NCI-H2081 (cell line): ENCODE results near the gene OR2M5.
A peak's percentile ranks its signal among the peaks of the same experiment; 100 is the strongest.

Experiments used
- DNase-seq, 2 experiments: peaks; one replicate each; lab custom pipeline; 2025; lab: John Stamatoyannopoulos, UW

Gene OR2M5, protein sequence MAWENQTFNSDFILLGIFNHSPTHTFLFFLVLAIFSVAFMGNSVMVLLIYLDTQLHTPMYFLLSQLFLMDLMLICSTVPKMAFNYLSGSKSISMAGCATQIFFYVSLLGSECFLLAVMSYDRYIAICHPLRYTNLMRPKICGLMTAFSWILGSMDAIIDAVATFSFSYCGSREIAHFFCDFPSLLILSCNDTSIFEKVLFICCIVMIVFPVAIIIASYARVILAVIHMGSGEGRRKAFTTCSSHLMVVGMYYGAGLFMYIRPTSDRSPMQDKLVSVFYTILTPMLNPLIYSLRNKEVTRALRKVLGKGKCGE

DNA sequence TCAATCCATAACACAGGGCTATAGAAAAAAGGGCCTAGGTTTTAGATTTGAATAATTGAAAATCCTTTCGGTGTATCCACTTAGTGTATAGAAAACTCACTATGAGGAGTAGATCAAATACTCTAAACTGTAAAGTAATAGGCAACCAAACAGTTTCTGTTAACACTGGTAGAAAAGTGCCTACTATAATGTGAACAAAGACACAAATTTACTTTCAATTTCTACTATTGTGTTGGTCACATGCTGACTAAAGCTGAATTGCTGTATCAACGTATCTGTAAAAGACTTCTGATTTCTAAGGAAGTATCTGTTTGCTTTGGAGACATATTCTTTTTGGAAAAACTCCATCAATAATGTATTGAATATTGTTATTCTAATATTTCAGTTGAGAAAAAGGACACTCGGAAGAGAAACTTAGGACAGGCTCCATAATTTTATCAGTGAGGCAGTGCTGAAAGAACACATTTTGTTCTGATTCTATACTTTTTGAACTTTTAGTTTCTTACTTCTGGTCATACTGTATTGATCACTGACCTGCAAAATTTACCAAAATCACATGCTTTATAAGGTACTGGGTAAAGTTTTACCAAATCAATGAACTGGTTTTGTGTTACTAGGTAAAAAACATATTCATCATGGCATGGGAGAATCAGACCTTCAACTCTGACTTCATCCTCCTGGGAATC is at the start of gene OR2M5:
TSS of gene OR2M5 (plus strand) at position 636 of the 686 bp plus-strand sequence. CDS start at position 636, 0 bp downstream.
- DNase-seq, result peak in 1 of 2 experiments; percentile 28

DNA sequence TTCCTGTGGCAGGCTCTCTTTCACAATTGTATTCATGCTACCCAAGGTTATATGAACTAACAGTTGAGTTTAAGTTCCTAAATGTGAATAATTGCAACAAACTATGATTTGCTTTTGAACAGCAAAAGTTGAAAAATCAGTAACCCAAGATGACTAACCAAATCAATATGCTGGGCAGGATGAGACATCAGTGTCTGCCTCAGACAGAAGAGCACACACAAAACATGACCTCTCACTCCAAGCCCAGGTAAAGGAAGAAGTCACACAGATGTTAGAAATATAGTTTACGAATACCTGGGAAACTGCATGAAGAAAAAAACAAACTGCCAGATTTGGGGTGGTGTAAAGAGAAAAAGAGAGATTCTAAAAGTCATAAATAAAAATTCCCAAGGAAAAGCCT is 46.4 kb upstream of the OR2M5 start:
- DNase-seq, result no peak

DNA sequence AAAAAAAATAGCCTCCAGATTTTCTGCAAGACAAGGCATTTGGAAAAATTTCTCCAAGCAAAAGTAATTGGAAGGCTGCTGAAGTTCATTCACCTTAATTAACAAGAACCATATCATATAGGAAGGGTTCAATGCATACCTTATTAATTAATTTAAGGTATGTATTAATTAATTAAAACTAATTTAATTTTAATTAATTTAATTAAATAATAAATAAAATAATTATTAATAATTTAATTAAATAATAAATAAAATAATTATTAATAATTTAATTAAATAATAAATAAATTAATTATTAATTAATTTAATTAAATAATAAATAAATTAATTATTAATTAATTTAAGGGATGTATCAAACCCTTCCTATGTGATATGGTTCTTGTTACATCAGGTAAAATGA is 42.1 kb upstream of the OR2M5 start:
- no peak for DNase-seq

DNA sequence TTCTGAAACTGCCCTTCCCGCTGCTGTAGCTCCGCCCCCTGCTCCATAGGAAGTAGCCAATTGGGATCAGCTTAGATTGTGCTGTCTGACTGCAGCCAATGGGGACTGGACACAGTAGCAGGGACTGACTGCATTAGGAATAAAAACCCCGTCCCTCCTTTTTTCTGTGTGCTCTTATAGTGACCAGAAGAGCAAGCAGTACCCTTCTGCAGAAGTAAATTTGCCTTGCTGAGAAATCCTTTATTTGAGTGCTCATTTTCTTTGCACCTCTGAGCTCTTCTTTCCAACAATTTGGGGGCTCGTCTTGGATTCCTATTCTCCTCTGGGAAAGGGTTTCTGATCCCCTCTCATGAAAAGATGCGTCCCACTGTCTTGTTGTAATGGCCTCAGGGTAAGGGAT is 33.8 kb upstream of the OR2M5 start:
- peak in 1 of 2 experiments; percentile 1 for DNase-seq

DNA sequence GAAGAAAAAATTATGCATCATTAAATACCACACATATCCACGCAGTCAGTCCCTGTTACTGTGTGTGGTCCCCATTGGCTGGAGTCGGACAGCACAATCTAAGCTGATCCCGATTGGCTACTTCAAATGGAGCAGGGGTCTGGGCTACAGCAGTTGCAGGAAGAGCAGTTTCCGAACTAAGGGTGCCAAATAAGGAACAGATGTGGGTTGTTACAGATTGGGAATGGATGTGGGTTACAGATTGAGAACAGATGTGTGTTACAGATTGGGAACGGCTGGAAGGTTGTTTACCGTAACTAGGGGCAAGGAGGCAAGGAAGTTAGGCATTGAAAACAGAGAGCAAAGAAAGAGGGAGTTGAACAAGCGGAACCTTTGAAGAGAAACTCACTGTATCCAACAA is 30.1 kb upstream of the OR2M5 start:
- no peak for DNase-seq

DNA sequence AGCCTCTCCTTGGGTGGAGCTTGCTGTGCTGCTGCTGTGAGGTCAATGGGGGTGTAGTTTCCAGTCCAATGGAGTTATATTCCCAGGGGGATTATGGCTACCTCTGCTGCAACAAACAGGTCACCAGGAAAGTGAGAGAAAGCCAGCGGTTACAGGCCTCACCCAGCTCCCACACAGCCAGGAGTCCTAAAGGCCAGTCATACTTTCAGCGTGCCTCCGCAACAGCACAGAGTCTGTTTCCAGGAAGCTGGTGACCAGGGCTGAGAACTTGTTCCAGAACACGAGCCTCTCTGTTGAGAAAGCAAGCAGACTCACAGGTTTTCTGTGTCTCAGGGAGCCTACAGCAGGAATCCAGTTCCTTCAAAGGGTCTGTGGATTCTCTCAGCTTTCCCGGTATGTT is 17.3 kb upstream of the OR2M5 start:
- DNase-seq, result no peak

DNA sequence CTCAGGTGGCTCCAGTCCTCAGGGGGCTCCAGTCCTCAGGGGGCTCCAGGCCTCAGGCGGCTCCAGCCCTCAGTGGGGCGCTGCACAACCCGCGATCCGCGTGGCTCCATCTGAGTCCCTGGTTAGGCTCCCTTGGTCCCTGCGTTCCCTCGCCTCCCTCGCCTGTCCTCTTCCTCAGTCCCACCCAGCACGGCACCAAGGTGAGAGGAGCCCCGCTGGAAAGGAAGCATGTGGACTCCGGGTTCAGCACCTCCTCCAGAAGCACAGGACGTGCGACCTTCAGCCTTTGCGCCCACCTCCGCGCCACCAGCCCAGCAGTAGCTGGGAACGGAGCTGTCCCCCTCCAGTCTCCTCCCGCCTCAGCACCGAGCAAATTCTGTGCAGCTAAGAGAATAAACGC is 8.1 kb upstream of the OR2M5 start:
- DNase-seq, result no peak

DNA sequence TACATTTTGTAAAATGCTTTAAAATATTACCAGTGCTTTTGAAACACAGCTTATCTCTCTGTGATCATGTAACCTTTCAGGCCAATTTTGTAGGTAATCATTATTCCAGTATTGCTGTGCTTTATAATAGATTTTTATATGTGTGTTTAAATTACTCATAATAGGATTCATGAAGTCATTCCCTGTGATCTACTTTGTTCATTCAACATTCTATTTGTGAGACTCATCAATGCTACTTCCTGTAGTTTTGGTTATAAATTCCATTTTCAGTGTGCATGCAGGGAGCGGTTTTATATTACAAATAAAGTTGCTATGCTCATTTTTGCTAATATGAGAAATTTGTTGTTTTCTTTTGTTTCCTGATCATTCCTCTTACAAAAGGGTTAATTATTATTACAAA is 4.1 kb upstream of the OR2M5 start:
- DNase-seq, result no peak

DNA sequence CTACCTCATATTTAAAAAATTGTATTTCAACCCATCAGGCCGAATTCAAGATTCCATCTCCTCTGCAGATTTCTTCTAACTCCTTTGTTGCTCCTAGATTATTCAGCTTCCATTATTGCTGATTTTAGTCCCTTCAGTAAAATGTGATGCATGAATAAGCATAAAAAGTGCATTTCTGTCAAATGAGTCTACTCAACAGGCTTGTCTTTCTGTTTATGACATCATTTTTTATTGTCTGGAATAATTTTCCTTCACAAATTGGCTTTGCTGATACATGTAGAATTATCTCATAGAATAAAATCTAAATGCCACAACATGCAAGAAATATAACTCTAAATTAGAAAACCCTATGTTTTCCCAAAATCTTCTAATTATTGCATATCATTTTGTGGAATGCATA is 1.6 kb upstream of the OR2M5 start:
- no peak for DNase-seq

DNA sequence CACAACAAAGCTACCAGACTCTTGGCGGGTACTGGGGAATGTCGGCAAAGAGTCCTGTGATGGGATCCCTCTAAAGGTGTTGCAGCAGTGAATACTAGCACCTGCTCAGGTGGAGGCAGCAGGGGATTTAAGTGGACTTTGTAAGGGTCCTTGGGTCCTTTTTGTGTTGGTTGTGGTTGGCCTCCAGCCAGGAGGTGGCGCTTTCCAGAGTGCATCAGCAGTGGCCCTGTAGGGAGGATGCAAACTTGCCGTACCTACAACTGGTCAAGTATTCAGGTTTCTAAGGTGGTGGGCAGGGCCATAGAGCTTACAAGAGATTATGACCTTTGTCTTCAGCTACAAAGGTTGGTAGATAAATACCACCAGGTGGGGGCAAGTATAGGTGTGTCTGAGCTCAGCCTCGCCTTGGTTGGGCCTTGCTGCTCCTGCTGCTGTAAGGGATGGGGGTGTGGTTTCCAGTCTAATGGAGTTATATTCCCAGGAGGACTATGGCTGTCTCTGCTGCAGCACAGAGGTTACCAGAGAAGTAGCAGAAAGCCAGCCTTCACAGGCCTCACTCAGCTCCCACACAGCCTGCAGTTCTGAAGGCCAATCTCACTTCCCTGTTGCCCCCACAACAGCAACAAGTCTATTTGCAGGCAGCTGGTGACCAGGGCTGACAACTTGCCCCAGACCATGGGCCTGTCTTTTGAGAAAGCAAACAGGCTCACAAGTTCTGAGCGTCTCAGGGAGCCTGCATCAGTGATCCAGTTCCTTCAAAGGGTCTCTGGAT is 7.3 kb downstream of the OR2M5 start:
- DNase-seq, result no peak

DNA sequence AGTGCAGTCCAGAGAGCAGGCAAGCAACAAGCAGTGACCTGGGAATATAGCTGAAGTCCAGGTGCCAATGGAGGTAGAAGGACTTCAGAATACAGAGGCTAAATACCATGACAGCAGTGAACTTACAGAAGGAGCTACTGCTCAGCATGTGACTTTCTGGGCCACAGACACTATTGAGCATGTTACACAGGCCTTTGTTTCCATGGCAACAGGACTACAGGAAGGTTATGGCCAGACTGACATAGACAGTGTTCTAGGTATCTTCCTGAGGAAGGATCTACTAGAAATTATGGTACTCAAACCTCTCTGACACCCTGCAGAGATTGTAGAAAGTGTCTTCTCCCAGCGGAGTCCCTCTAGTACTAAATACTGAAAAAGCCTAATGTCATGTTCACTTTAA is 11.0 kb downstream of the OR2M5 start:
- no peak for DNase-seq

DNA sequence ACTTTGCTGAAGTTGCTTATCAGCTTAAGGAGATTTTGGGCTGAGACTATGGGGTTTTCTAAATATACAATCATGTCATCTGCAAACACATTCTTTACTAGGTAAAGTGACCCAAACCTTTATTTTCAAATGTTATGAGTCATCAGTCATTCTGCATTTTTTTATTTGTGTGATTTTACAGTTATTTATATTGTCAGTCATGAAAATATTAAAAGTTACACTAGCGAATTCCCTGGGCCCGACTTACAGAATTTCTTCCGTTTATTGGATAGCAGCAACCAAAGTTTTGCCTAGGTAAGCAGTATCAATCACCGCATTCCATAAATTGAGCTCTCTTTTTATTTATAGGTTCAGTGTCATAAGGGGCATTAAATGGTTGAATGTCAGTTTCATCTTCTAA is 13.8 kb downstream of the OR2M5 start:
- no peak for DNase-seq

DNA sequence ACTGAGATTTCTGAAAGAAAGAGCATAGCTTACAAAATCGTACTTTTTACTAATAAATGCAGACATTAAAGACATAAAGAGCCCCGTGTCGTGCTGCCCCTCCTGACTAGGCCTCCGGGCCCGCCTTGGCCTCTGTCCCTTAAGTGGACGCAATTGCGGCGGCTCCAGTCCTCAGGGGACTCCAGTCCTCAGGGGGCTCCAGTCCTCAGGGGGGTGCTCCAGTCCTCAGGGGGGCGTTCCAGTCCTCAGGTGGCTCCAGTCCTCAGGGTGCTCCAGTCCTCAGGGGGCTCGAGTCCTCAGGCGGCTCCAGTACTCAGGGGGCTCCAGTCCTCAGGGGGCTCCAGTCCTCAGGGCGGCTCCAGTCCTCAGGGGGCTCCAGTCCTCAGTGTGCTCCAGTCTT is 19.1 kb downstream of the OR2M5 start:
- no peak for DNase-seq

DNA sequence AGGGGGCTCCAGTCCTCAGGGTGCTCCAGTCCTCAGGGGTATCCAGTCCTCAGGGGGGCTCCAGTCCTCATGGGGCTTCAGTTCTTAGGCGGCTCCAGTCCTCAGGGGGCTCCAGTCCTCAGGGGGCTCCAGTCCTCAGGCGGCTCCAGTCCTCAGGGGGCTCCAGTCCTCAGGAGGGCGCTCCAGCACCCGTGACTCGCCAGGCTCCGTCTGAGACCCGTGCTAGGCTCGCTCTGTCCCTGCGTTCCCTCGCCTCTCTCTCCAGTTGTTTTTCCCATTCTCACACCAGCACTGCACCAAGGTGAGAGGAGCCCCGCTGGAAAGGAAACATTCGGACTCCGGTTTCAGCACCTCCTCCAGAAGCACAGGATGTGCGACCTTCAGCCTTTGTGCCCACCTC is 20.2 kb downstream of the OR2M5 start:
- DNase-seq, result no peak

DNA sequence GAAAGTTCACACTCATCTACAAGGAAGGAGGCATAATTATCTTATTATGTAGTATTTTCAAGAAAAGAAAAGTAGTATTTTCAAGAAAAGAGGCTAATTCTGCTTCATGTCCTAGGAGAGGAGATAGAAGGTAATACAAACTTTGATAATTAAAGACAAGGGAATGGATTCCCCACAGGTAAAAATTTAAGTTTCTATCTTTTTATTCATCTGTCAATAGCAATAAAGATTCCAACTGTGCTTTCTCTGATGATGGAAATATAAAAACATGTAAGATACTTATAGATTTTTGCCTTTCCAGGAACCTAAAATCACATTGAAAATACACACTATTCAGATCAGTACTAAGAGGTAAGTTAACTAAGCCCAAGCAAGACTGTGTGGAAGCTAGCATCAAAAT is 29.6 kb downstream of the OR2M5 start, which contains the start of gene OR2M2:
TSS of gene OR2M2 (plus strand) at position 301 of the 400 bp plus-strand sequence. CDS start 5,165 bp downstream, outside the sequence.
- DNase-seq, result no peak

DNA sequence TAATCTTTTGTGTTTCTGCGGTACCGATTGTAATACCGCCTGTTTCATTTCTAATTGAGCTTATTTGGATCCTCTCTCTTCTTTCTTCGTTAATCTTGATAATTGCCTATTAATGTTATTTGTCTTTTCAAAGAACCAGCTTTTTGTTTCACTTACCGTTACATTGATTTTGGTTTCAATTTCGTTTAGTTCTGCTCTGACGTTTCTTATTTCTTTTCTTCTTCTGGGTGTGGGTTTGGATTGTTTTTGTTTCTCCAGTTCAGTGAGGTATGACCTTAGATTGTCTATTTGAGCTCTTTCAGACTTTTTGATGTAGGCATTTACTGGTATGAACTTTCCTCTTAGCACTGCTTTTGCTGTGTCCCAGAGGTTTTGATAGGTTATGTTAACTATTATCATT is 39.0 kb downstream of the OR2M5 start:
- DNase-seq, result no peak

DNA sequence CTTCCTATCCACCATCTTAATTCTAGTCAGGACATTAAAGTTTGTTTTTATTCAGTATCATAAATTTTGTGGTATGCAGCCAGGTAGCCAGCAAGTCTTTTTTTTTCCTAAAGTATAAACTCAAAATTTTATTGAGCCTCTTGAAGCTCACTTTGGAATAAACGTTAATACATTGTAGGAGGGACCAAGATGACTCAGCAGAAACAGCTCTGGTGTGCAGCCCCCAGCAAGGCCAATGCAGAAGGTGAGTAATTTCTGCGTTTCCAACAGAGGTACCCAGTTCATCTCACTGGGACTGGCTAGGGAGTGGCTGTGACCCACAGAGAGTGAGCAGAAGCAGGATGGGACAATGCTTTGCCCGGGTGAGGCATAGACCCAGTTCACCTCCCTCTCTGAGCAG is 42.4 kb downstream of the OR2M5 start:
- DNase-seq, result no peak

DNA sequence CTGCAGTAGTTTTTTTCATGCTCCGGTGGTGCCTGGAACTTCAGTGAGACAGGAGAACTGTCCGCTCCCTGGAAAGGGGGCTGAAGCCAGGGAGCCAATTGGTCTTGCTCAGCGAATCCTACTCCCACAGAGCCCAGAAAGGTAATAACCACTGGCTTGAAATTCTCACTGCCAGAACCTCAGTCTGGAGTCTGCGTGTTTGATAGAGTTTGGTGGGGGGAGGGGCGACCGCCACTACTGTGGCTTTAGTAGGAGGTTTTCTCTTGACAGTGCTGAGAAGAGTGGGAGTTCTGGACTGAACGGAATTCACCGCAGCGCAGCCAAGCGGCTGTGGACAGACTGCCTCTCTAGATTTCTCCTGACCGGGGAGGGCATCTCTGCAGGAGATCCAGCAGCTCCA is 44.1 kb downstream of the OR2M5 start:
- DNase-seq, result no peak

DNA sequence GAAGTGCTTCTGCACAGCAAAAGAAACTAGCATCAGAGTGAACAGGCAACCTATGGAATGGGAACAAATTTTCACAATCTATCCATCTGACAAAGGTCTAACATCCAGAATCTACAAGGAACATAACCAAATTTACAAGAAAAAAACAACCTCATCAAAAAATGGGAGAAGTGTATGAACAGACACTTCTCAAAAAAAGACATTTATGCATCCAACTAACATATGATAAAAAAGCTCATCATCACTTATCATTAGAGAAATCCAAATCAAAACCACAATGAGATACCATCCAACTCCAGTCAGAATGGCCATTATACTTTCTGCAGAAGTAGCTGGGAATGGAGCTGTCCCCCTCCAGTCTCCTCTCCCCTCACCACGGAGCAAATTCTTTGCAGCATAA is 49.2 kb downstream of the OR2M5 start:
- DNase-seq, result no peak
